Stimulated activated CD8-positive, alpha-beta memory T cell treated with anti-CD3 and anti-CD28 coated beads, Interleukin-15, amount 100 ng/mL, for 4 hours (primary cell): ENCODE measurements around the gene FTH1.

Experiments used
- DNase-seq, 2 donors: peaks; one replicate each; pipeline ENCODE4 v3.0.0-alpha.2; 2020; ENCODE audit warnings: low read depth in 2 of 2

FTH1 gene

DNA sequence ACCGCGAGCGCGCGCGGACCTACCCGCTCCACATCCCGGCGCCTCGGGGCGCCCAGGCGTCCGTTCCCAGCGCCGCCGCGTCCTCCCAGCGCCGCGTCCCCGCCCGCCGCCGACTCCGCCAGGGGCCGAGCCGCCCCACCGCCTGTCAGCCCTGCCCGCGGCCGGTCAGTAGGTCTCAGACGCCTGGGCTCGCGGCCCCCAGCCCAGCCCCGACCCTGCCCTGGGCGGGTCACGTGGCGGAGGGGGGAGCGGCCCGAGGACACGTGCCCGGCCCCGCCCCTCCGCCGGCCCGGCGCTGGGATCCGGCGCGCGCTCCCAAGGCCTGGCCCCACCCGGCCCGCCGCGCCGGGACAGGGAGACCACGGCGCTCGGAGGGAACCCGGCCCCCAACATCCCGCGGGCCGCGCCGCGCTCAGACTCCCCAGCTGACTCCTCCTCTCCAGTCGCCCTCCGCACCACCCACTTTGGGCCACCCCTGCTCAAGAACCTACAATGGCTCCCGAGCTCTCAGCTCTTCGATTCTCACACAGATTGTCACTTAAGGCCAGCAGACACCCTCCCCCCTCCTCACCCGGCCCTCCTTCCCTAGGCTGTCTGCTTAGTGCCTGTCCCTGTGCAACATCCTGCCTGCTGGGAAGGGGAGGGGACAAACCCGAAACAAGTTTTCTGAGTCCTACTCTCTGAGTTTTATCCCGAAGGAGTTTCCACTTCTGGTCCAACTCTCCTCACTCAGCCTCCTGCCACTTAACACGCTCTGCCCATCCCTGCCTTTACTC, 49.9 kb downstream of the FTH1 start, which contains the start of gene RAB3IL1:
TSS of gene RAB3IL1 (minus strand) at position 233 of the 776 bp plus-strand sequence. CDS start at position 34, 199 bp downstream.
- no peak for DNase-seq

DNA sequence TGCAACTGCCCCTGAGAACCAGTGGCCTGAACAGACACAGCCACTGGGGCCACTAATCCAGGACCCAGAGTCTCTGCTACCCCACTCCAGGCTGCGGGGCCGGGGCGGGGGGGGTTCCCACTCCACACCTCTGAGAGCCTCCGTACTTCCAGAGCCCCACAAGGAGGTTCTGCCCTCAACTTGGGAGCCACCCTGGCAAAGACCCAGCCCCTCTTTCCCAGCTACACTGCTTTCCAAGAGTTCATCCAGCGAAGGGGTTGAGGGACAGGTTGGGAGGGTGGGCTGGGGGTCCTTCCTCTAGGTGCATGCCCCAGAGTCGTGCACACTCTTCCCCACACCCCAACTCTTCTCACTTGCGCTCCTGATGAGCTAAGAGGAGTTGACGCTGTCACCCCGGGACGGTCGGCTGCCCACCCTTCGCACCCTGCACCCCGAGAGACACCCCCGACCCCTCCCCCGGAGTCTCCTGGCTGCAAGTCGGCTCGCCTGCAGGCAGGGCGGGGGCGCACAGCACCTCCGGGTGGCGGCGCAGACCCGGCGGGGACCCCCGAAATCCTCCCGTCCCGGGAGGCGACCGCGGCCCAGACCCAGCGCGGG, 50.6 kb downstream of the FTH1 start:
- DNase-seq = no peak

GRCh38 chr11:61914471-61915171, 52.8 kb downstream of the FTH1 start:
- no peak for DNase-seq
